ENCODE measurements around the gene VWA2. TPM values are rescaled to one million over a fixed set of nuclear protein-coding genes. Genes with fewer than 3 reads are reported as not detected.
"Not testable (repeated sequence)": the region's sequence is repeated elsewhere in the genome, so short reads cannot be mapped to it uniquely, and the experiment has no call there.

The VWA2 gene
- polyA plus RNA-seq, 1 donor = 2.3 TPM

DNA sequence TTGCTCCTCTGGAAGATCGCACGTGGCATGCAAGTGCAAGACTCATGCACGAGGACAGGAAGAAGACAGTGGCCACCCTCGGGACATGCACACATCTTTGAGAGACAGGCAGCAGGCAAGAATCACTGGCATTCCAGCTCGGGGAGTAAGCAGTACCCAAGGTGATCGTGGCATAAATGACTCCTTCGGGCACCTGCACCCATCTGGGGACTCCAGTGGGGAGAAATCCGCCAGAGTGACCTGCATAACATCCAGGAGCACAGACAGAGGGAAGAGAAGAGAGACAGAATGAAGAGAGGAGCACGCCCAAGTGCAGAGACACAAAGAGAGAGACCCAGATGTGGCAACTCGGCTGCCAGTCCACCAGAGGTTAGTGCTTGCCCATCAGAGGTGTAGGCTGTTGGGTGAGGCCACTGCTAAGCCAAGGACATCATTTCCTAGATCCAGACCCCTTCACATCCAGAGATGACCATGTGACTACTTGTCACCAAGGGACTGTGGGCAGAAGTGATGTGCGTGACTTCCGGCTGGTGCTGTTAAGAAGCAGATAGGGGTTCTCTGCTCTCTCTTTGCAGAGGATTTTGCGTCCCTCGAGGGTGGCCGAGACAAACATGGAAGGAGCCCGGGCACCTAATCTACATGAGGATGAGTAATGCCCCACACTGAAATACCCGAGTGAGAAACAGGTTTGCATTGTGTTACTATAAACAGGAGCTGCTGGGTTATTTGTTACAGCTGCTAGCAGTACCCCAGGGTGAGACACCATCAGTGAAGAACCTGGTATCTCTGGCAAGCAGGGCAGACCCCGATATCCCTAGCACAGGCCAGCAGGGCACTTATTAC lies 80.6 kb downstream of the VWA2 start:
- no peak for DNase-seq

DNA sequence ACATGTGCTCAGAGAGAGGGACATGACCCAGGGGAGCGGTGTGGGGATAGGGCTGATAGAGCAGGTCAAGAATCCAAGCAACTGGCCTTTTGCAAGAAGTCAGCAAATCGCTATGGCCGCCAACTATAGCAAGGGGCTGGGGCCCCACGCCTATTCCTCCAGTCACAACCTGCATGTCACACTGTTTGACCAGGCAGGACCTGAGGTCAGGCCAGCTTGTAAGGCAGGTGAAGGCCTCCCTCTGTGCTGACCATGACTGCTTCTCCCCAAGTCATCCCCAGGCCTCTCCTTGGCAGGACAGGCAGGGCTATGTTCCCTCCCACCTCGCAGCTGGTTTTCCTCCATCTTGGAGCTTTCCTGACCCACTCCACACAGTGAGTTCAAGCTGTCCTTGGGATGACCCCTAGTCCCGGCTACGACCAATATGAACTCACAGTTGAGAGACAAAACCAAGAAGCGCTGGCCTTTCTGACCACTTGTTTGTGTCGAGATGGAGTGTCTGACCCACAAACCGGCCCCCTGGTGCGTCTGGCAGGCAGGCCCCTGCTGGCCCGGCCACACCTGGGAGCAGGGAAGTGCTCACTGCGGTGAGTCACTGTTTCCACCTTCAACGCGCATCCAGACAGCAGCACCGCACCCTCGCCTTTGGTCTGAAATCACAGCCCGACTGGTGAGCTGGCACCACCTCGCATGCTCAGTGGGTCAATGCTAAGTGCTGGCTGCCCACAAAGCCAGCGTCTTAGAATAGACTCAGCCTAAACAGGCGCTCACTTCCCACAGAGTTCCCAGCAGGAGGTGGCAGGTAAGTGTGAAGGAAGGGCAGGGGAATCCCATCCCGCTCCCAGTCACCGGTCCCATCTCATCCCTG lies 81.4 kb downstream of the VWA2 start:
- no peak for DNase-seq

DNA sequence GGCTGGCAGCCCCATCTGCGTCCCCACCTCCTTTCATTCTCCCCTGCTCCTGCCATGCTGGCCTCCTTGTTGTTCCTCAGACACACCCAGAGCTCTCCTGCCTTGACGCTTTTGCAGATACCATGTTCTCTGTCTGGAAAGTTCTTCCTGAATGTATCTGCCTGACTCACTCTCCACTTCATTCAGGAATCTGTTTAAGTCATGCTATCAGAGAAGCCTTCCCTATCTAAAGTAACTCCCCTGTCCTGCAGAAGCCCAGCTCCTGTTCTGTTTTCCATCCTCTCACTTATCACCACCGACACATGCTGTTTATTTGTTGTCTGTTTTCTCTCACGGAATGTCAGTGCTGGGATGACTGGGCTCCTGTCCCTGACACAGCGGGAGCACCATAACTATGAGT lies 83.3 kb downstream of the VWA2 start:
- DNase-seq = no peak

- no peak for DNase-seq
These were observed 84.0 kb downstream of the VWA2 start for GRCh38 chr10:114323023-114323422.

GRCh38 chr10:114326795-114327194 lies 87.7 kb downstream of the VWA2 start:
- DNase-seq = no peak

DNA sequence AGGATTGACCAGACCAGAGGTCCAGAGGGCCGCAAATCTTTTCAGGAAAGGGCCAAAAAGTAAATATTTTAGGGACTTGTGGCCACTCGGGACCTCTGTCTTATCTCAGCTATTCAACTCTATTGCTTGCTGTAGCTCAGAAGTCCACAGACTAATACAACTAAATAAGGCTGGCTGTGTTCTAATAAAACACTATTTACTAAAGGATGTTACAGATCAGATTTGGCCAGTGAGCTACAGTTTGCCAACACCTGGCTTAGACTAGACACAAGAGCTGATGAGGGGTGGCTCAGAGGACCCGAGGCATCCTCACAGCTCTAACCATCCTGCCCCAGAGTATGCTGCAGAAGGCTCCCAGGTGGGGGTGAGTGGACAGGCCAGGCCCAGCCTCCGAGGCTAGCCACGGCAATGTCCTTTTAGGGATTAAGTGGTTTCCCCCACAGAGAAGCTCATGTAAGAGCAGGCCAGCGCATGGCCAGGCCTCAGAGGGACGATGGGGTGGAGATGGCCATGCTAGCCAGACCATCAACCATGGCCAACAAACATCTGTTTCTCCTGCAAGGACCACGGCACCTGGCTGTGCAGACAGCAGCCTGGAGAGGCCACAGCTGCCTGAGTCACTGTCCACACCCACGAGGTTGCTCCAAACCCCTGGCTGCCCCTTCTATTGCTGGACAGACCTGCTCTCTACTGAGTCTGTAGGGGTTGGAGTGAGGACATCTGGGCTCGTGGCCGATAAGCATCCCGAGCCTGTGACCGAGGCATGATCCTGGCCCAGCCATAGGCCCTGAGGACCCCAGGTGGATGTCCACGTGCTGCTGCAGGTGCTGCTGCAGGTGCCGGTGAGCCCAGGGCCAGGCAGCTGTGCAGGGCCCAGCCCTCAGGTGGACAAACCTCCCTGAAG lies 88.7 kb downstream of the VWA2 start:
- DNase-seq = no peak

DNA sequence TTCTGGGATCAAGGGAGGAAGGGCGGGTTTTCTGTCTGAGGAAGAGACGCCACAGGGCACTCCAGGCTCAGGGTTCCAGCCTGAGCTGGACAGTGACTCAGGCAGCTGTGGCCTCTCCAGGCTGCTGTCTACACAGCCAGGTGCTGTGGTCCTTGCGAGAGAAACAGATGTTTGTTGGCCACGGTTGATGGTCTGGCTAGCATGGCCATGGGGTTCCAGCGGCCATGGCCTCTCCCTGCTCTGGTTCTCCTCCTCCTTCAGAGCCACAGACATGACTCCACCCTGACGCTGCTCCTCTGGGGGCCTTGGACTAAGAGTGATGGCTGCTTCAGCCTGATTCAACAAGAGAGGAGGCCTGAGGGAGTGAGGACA lies 89.4 kb downstream of the VWA2 start:
- no peak for DNase-seq

DNA sequence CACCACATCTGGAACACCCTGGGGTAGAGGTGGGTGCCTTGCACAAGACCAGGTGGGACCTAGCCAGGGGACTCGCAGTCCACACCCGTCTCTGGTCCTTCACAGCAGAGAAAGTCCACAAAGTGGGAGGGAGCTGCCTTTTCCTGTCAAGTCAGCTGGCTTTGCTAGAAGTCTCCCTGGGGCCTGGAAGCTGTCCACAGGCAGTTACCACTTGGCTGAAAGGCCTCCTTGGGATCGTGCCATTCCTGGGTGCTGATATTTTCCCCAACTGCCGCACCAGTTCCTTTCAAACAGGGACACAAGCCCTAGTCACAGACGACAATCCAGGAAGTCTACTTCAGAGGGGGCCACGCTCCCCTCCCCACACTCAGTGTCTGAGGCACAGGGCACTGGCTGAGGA lies 89.8 kb downstream of the VWA2 start:
- DNase-seq = no peak

- DNase-seq = no peak
These were observed 90.7 kb downstream of the VWA2 start for GRCh38 chr10:114329634-114330365.

DNA sequence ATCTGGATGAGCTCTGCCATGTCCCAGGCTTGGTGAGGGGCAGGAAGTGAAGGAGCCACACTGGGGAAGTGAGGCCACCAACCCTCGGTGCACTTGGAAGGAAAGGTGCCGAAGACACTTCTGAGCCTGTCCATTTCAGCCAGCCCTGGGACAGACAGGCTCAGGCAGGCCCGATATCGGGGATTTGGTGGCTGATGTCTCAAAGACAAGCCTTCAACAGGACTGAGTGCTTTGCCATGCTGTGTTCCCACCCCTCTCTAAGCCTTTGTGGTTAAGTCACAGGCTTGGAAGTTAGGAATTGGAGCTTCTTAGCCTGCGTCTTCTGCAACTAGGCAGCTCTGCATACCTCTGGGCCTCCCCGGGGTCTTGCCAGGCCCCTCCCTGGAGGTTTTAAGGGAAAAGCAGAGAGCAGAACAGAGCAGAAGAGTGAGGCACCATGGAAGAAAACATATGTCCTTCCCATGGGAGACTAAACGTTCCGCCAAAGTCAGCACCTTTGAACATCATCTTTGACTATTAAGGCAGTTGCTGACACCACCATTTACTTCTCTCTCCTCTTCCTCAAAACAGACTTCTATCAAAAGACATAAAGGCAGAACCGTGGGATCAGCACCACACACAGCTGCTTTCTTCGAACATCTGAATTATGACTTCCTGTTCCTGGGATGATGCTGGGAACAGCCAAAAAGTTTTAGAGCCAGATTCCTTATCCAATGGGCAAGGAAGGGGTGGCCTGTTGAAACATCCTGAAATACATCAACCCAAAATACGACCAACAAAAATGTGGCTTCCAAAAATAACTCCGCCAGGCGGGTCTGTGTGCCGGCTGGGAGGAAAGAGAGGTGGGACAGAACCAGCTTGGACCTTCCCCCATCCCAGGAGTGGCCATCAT lies 93.5 kb downstream of the VWA2 start:
- DNase-seq = no peak

- not testable (repeated sequence) for DNase-seq
These were observed 94.4 kb downstream of the VWA2 start for GRCh38 chr10:114333441-114333840.

DNA sequence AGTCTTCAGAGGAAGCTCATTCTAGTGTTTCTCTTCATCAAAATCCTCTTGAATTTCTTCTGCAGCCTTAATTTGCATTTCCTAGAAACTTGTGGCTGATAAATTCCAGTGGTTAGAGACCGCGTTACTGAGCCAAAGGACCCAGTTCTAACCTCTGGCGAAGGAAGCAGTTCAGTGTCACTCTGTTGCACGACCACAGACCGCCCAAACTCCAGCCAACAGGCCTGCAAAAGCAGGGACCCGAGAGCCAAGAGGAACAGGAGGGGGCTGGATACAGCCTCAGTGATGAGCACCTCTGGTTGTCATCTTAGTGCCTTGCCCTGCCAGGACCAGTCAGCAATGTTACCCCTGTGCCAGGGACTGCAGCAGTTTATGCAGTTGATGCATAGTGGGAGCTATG lies 95.2 kb downstream of the VWA2 start:
- DNase-seq = no peak

DNA sequence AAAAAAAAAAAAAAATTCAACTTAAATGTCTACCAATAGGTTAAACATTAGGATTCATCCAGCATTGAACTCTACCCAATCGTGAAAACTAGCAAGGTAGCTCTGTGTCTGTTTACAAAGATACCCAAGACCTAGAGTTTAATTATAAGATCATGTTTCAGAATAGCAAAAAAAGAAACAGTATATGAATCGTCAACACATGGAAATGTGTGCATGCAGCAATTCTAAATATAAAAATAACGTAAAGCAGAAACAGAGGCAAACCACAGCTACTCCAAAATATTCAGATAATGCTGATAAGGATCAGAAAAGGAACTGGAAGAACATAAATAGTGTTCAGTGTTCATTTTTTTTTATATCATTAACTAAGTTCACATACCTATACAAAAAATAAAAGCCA lies 96.6 kb downstream of the VWA2 start:
- DNase-seq = no peak

GRCh38 chr10:114336823-114337509 lies 97.9 kb downstream of the VWA2 start:
- DNase-seq = no peak

DNA sequence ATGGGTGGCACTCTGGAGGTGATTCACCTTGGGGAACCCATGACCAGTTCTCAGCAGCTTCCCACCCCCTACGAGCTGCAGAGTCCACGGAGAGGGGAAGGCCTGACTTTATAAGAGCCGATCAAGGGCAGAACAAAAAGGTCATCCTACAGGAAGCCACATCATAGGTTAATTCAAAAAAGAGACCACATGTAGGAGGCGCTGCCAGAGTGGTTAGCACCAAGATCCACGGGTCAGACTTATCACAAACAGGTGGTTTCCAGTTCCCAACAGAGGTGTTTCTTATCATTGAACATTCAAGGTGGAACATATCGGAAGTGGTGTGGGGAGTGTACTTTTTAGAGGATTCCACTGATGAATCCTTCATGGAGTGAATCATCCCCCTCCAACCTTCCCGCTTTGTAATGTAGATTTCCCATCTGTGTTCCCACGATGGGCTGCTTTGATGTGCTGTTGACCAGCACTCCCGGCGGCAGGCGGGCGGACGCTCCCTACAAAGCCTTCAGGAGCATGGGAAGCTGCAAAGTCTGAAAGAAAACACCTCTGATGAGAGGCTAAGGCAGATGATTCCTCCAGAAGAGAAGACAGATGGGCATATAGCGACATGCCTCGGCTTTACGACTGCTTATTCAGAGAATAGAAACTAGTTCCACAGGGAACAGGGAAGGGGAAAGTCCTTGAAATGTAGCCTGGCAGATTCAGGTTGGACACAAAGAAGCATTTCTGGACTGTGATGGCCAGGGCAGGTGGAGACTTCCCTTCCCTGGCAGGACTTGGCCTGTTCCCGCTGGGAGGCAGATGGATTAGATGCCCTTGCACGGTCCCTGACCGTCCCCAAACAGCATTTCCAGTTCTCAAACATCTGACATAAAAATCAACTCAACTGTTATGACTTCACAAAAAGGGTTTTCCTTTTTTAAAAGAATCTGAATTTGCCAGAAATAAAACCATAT lies 98.7 kb downstream of the VWA2 start:
- no peak for DNase-seq

- no peak for DNase-seq
These were observed 101.8 kb downstream of the VWA2 start for GRCh38 chr10:114340816-114341215.
